H1 (cell line): Measurements from ENCODE around the gene ZFAND3. TPM values are rescaled to one million over a fixed set of nuclear protein-coding genes. Genes with fewer than 3 reads are reported as not detected.

Experiments used
- CHD7 ChIP-seq: fragments of 300-600 bp; sonication (generic); IDR thresholded peaks from 2 replicates; pipeline ENCODE4 v1.7.1; 2012; ENCODE audit warnings: low read length, moderate library complexity, mild to moderate bottlenecking, inconsistent platforms; ENCODE audit not compliant: insufficient replicate concordance
- FOSL1 ChIP-seq: IDR thresholded peaks from 2 replicates; pipeline ENCODE4 v1.6.1; 2011; ENCODE audit warnings: mild to moderate bottlenecking, low read depth, low read length, moderate library complexity; ENCODE audit not compliant: insufficient read depth
- KDM5A ChIP-seq: fragments of 200-600 bp; IDR thresholded peaks from 2 replicates; pipeline ENCODE4 v1.7.1; 2012; ENCODE audit warnings: mild to moderate bottlenecking, low read length, inconsistent platforms, mixed read lengths
- SP2 ChIP-seq: IDR thresholded peaks from 2 replicates; pipeline ENCODE4 v1.6.1; 2012; ENCODE audit warnings: mild to moderate bottlenecking, low read length, inconsistent platforms
- polyA plus RNA-seq, 7 experiments: library from polyadenylated mRNA; depleted of rRNA in 3 of 7; stranded (reverse) in 5 of 7; unstranded in 2 of 7; fragments of >200 nt in 5 of 7; fragments of 200-250 nt in 2 of 7; gene quantifications; 1 replicate in 5 of 7; 2 replicates in 1 of 7; 4 replicates in 1 of 7; pipeline versions ENCODE4 v1.2.1 to v1.2.3, GENCODE V29; 2011 to 2013; ENCODE audit warnings: missing spikeins in 2 of 7, mixed read lengths in 2 of 7
- total RNA-seq: library from RNA; stranded (reverse); fragmentation: NEBNext Ultra II Directional; extraction: Animal tissue kit (Norgen Biotek cat#: 25700); gene quantifications from 2 replicates; pipeline ENCODE4 v1.2.1, GENCODE V29; 2021

Gene ZFAND3
- total and polyA plus RNA-seq, 2 of the 8 experiments (the other 6 are each of a cell fraction or from before 2014, with no cell fraction given) = 13.0 to 51.3 TPM

GRCh38 chr6:37966801-37967200, 147.3 kb downstream of the ZFAND3 start (continued):
- no peak for TF ChIP-seq SP2
- no peak for TF ChIP-seq KDM5A
- no peak for TF ChIP-seq FOSL1
- no peak for TF ChIP-seq CHD7
- TF ChIP-seq, all 59 proteins: peak for 0
